HepG2 (cell line): ENCODE data around the gene GLYR1. TPM values are rescaled to one million over a fixed set of nuclear protein-coding genes. Genes with fewer than 3 reads are reported as not detected.

Experiments
- AKNA ChIP-seq: sonication (generic); formaldehyde crosslinking; IDR thresholded peaks from 2 replicates; pipeline ENCODE4 v1.4.0; 2020; ENCODE audit warnings: missing genetic modification reagents, borderline replicate concordance
- E2F5 ChIP-seq: sonication (generic); formaldehyde crosslinking; conservative IDR thresholded peaks from 2 replicates; pipeline ENCODE4 v1.4.0; 2020; ENCODE audit warnings: missing genetic modification reagents
- KDM3A ChIP-seq: IDR thresholded peaks from 2 replicates; pipeline ENCODE4 v1.6.1; 2018; ENCODE audit warnings: low read depth, missing compliant biosample characterization
- KDM4B ChIP-seq: sonication (generic); formaldehyde crosslinking; IDR thresholded peaks from 2 replicates; pipeline ENCODE4 v1.4.0; 2020; ENCODE audit warnings: missing genetic modification reagents
- MXI1 ChIP-seq: IDR thresholded peaks from 3 replicates; pipeline ENCODE4 v1.6.1; 2012; ENCODE audit warnings: low read depth, low read length, inconsistent platforms, borderline replicate concordance
- MYC ChIP-seq: sonication (generic); formaldehyde crosslinking; IDR thresholded peaks from 2 replicates; pipeline ENCODE4 v1.9.0; 2021; ENCODE audit warnings: missing genetic modification reagents, borderline replicate concordance
- RFX5 ChIP-seq: IDR thresholded peaks from 2 replicates; pipeline ENCODE4 v1.6.1; 2011; ENCODE audit warnings: low read depth, low read length, improper control_type of control experiment
- SKI ChIP-seq: fragments of 450-650 bp; IDR thresholded peaks from one replicate; pipeline ENCODE4 v1.6.1; 2018; ENCODE audit warnings: mild to moderate bottlenecking; ENCODE audit not compliant: partially characterized antibody
- TFAP4 ChIP-seq: sonication (generic); IDR thresholded peaks from 2 replicates; pipeline ENCODE4 v1.6.1; 2016; ENCODE audit warnings: low read depth, borderline replicate concordance
- ZGPAT ChIP-seq: IDR thresholded peaks from 2 replicates; pipeline ENCODE4 v1.6.1; 2016; ENCODE audit warnings: mild to moderate bottlenecking
- ZNF205 ChIP-seq: IDR thresholded peaks from 2 replicates; pipeline ENCODE4 v1.6.1; 2018; ENCODE audit warnings: missing biosample characterization, missing genetic modification reagents
- ZNF224 ChIP-seq: sonication (generic); formaldehyde crosslinking; IDR thresholded peaks from 2 replicates; pipeline ENCODE4 v1.5.0; 2020; ENCODE audit warnings: mild to moderate bottlenecking, missing genetic modification reagents
- ZNF263 ChIP-seq: sonication (generic); formaldehyde crosslinking; IDR thresholded peaks from 2 replicates; pipeline ENCODE4 v1.4.0; 2020; ENCODE audit warnings: missing genetic modification reagents
- ZNF276 ChIP-seq: sonication (generic); formaldehyde crosslinking; IDR thresholded peaks from 2 replicates; pipeline ENCODE4 v1.4.0; 2020; ENCODE audit warnings: mild to moderate bottlenecking, low read depth, missing genetic modification reagents
- ZNF292 ChIP-seq: sonication (generic); formaldehyde crosslinking; IDR thresholded peaks from 2 replicates; pipeline ENCODE4 v1.8.1; 2022; ENCODE audit warnings: mild to moderate bottlenecking, low read depth, missing genetic modification reagents, borderline replicate concordance
- ZNF768 ChIP-seq: sonication (generic); formaldehyde crosslinking; IDR thresholded peaks from 2 replicates; pipeline ENCODE4 v1.4.0; 2020; ENCODE audit warnings: missing genetic modification reagents
- ZSCAN5A ChIP-seq: sonication (generic); formaldehyde crosslinking; IDR thresholded peaks from 2 replicates; pipeline ENCODE4 v1.8.0; 2022; ENCODE audit warnings: mild to moderate bottlenecking, missing genetic modification reagents, borderline replicate concordance
- polyA plus RNA-seq, 8 experiments: library from polyadenylated mRNA; depleted of rRNA in 3 of 8; stranded (reverse) in 7 of 8; unstranded in 1 of 8; fragments of >200 nt; fragmentation: Illumina TruSeq in 4 of 8; extraction: Trizol in 4 of 8; gene quantifications; 2 replicates each; pipeline versions ENCODE4 v1.2.1 to v1.2.3, GENCODE V29; 2011 to 2016; ENCODE audit warnings: low read depth in 4 of 8, missing spikeins in 1 of 8, mixed read lengths in 1 of 8; ENCODE audit not compliant: insufficient read depth in 1 of 8
- total RNA-seq, 5 experiments: library from RNA; depleted of rRNA; stranded (reverse); fragments of >200 nt; fragmentation: Illumina TruSeq; extraction: Trizol; gene quantifications; 2 replicates each; pipeline ENCODE4 v1.2.3, GENCODE V29; 2016; ENCODE audit warnings: low read depth in 1 of 5

GLYR1 gene
- total and polyA plus RNA-seq, 2 of the 13 experiments (the other 11 are each of a cell fraction or from before 2014, with no cell fraction given), result 28.3 to 48.7 TPM

DNA sequence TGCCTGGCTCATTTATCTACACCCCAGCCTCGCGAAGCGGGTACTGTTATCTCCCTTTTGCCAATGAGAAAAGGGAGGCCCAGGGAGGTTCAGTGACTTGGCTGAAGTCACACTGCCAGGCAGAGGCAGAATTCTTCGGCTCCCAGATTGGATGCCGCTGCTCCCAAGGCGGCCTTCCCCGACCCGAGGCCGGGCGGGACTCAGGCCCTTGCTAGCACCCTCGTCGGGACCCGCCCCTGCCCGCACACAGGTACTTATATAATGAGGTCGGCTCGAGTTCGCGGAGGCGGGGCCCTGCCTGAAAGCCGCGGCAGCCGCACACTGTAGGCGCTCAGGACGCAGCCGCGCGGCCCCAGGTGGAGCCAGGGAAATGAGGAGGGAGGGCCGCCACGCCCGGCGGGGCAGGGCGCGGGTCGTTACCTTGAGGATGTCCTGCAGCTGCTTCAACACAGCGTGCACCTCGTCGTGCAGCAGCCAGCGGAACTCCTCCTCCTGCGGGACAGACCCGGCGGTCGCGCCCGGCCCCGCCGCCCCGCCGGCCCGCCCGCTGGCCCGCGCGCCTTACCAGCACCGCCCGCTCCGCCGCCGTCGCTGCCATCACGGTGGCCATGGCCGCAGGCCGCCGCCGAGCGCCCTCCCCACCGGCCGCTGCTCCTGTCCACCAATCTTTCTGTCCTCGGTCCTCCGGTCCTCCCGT is 45.0 kb downstream of the GLYR1 start, which contains the start of gene ROGDI (continued):
- TF ChIP-seq ZNF276 (CRISPR knock-in tag) (no peak), ZNF292 (CRISPR knock-in tag) (0 out of 2 replicates have a peak, but pooled peaks have one; percentile 27), KDM4B (no peak), ZNF768 (CRISPR knock-in tag) (peak; percentile 69; the same call in 1 of the 2 replicates), ZNF224 (CRISPR knock-in tag) (no peak), ZGPAT (peak; percentile 42; the same call in 1 of the 2 replicates), KDM3A (CRISPR knock-in tag) (0 out of 2 replicates have a peak, but pooled peaks have one; percentile 52), AKNA (CRISPR knock-in tag) (no peak), ZSCAN5A (CRISPR knock-in tag) (no peak), RFX5 (no peak), SKI (peak; percentile 55), ZNF263 (CRISPR knock-in tag) (0 out of 2 replicates have a peak, but pooled peaks have one; percentile 38), ZNF205 (CRISPR knock-in tag) (no peak), MXI1 (no peak), E2F5 (CRISPR knock-in tag) (no peak), TFAP4 (peak; percentile 37; the same call in 1 of the 2 replicates), MYC (CRISPR knock-in tag) (peak; percentile 39; the same call in 1 of the 2 replicates)
